CD14-positive monocyte (primary cell): ENCODE measurements around the gene NEURL1B. TPM values are rescaled to one million over a fixed set of nuclear protein-coding genes. Genes with fewer than 3 reads are reported as not detected.

Source experiments
- DNase-seq, 3 donors: peaks; one replicate each; pipeline ENCODE4 v3.0.0-alpha.2; 2011 to 2022
- H2AFZ ChIP-seq: 2 replicates; pipeline ENCODE4 v1.6.0; 2012; ENCODE audit warnings: mild to moderate bottlenecking, low read depth, low read length, inconsistent platforms; ENCODE audit not compliant: insufficient read depth, poor library complexity, severe bottlenecking
- H3K27ac ChIP-seq, 2 donors: 1 replicate in 1 of 2; 2 replicates in 1 of 2; pipeline ENCODE4 v1.5.1; 2012 to 2013; ENCODE audit warnings: low read length in 2 of 2, control low read depth in 1 of 2, inconsistent platforms in 1 of 2, low read depth in 1 of 2, mild to moderate bottlenecking in 1 of 2
- H3K27me3 ChIP-seq, 2 donors: one replicate each; pipeline versions ENCODE4 v1.6.0 to v1.6.1; 2011 to 2013; ENCODE audit warnings: low read length in 2 of 2; ENCODE audit not compliant: control insufficient read depth in 2 of 2, insufficient read depth in 2 of 2
- H3K36me3 ChIP-seq, 2 donors: replicated peaks in 1 of 2; 1 replicate in 1 of 2; 2 replicates in 1 of 2; pipeline versions ENCODE4 v1.5.1 to v1.6.1; 2012 to 2013; ENCODE audit warnings: low read length in 2 of 2, control low read depth in 1 of 2, inconsistent platforms in 1 of 2, mild to moderate bottlenecking in 1 of 2; ENCODE audit not compliant: insufficient read depth in 2 of 2, control insufficient read depth in 1 of 2
- H3K4me1 ChIP-seq, 2 donors: 1 replicate in 1 of 2; 2 replicates in 1 of 2; pipeline versions ENCODE4 v1.5.1 to v1.6.1; 2012 to 2013; ENCODE audit warnings: low read length in 2 of 2, control low read depth in 1 of 2, inconsistent platforms in 1 of 2, mild to moderate bottlenecking in 1 of 2, moderate library complexity in 1 of 2; ENCODE audit not compliant: insufficient read depth in 2 of 2, control insufficient read depth in 1 of 2
- H3K4me2 ChIP-seq: replicated peaks from 2 replicates; pipeline ENCODE3; 2012; ENCODE audit warnings: low read length, moderate library complexity, mild to moderate bottlenecking; ENCODE audit not compliant: poor library complexity, severe bottlenecking; ENCODE audit errors: extremely low read depth
- H3K4me3 ChIP-seq, 3 experiments: fragments of 200-600 bp in 1 of 3; sonication (generic) in 1 of 3; replicated peaks in 1 of 3; 1 replicate in 2 of 3; 2 replicates in 1 of 3; pipeline ENCODE4 v1.5.1; 2011 to 2013; ENCODE audit warnings: low read length in 3 of 3, mild to moderate bottlenecking in 3 of 3, control low read depth in 2 of 3, low read depth in 2 of 3, inconsistent platforms in 1 of 3, moderate library complexity in 1 of 3
- H3K79me2 ChIP-seq: 2 replicates; pipeline ENCODE4 v1.6.0; 2012; ENCODE audit warnings: mild to moderate bottlenecking, control low read depth, inconsistent platforms, low read length, moderate library complexity; ENCODE audit not compliant: insufficient read depth
- H3K9ac ChIP-seq: 2 replicates; pipeline ENCODE4 v1.6.0; 2017; ENCODE audit warnings: low read length, mild to moderate bottlenecking; ENCODE audit not compliant: insufficient read depth, poor library complexity, severe bottlenecking
- H3K9me3 ChIP-seq, 2 donors: replicated peaks in 1 of 2; 1 replicate in 1 of 2; 2 replicates in 1 of 2; pipeline versions ENCODE4 v1.5.1 to v1.6.1; 2012 to 2013; ENCODE audit warnings: low read length in 2 of 2, control low read depth in 1 of 2; ENCODE audit not compliant: control insufficient read depth in 1 of 2, insufficient read depth in 1 of 2
- H4K20me1 ChIP-seq: 2 replicates; pipeline ENCODE4 v1.6.0; 2012; ENCODE audit warnings: mild to moderate bottlenecking, low read length, control low read depth, moderate library complexity; ENCODE audit not compliant: insufficient read depth
- H3K27ac Mint-ChIP-seq, 7 donors: one replicate each; pipeline ENCODE4 v1.8.0; 2020; ENCODE audit warnings: mild to moderate bottlenecking in 7 of 7, mixed read lengths in 7 of 7, moderate library complexity in 6 of 7, inconsistent platforms in 2 of 7
- H3K27me3 Mint-ChIP-seq, 3 donors: one replicate each; pipeline ENCODE4 v1.8.0; 2021 to 2022; ENCODE audit warnings: low read depth in 3 of 3, mild to moderate bottlenecking in 3 of 3, mixed read lengths in 3 of 3, moderate library complexity in 3 of 3, inconsistent platforms in 1 of 3
- H3K36me3 Mint-ChIP-seq, 2 donors: one replicate each; pipeline ENCODE4 v1.8.0; 2020; ENCODE audit warnings: mixed read lengths in 2 of 2, inconsistent platforms in 1 of 2, mild to moderate bottlenecking in 1 of 2
- H3K4me1 Mint-ChIP-seq: one replicate; pipeline ENCODE4 v1.8.0; 2020; ENCODE audit warnings: mild to moderate bottlenecking, mixed read lengths
- H3K4me3 Mint-ChIP-seq, 2 donors: one replicate each; pipeline ENCODE4 v1.8.0; 2020; ENCODE audit warnings: mild to moderate bottlenecking in 2 of 2, mixed read lengths in 2 of 2, moderate library complexity in 1 of 2
- H3K9me3 Mint-ChIP-seq, 7 donors: one replicate each; pipeline ENCODE4 v1.8.0; 2020 to 2022; ENCODE audit warnings: mixed read lengths in 7 of 7, mild to moderate bottlenecking in 6 of 7, moderate library complexity in 6 of 7, inconsistent platforms in 2 of 7
- CTCF ChIP-seq: fragments of 200-600 bp; IDR thresholded peaks from one replicate; pipeline ENCODE4 v1.8.0; 2022; ENCODE audit warnings: antibody characterized with exemption, mild to moderate bottlenecking
- WGBS: methylation state at CpG from one replicate; pipeline ENCODE4 v1.1.5; 2013; ENCODE audit warnings: missing lambda C conversion rate; ENCODE audit not compliant: insufficient coverage; 5-methylcytosine and 5-hydroxymethylcytosine counted together
- intact Hi-C, 2 donors: fragments of 100-400 bp; cut with micrococcal nuclease; formaldehyde crosslinking; loops; one replicate each; pipeline versions ENCODE4 v1.15.0 to v1.15.1; 2023
- polyA plus RNA-seq, 3 donors: library from polyadenylated mRNA; depleted of rRNA in 1 of 3; unstranded in 2 of 3; stranded (reverse) in 1 of 3; fragments of 300-500 nt in 2 of 3; fragments of >200 nt in 1 of 3; fragmentation: Illumina TruSeq in 2 of 3; gene quantifications; 1 replicate in 2 of 3; 2 replicates in 1 of 3; pipeline ENCODE4 v1.2.3, GENCODE V29; 2012 to 2021

The NEURL1B gene
- polyA plus RNA-seq, 3 donors, result 0.01 TPM; not detected in 2

GRCh38 chr5:172660974-172661373 is 19.9 kb downstream of the NEURL1B start:
- H4K20me1 ChIP-seq, result no peaks in the 10 kb centered on the region
- no peak for DNase-seq
- no peak overlapping the region for H3K4me3 ChIP-seq
- H3K9me3 ChIP-seq, result peaks cover 0 to 9% of the 10 kb centered on the region in 2 donors
- no peak overlapping the region for H3K4me3 Mint-ChIP-seq
- H3K36me3 ChIP-seq, result no peaks in the 10 kb centered on the region
- H3K9me3 Mint-ChIP-seq, result peaks cover 2 to 10% (median 5%) of the 10 kb centered on the region in 7 donors
- H3K27ac Mint-ChIP-seq, result no peak overlapping the region
- peaks cover 1 to 7% of the 10 kb centered on the region in 2 donors for H3K36me3 Mint-ChIP-seq
- peaks cover 21% of the 10 kb centered on the region for H3K4me1 Mint-ChIP-seq
- no peak for TF ChIP-seq CTCF
- intact Hi-C loops, result no loop called here
- H3K4me1 ChIP-seq, result peaks cover 7 to 14% of the 10 kb centered on the region in 2 donors
- H3K27ac ChIP-seq, result no peak overlapping the region
- H3K27me3 ChIP-seq, result no peaks in the 10 kb centered on the region
- H2AFZ ChIP-seq, result no peak overlapping the region
- 100% methylated on average over 1 of the region's 3 CpGs for WGBS
- no peak overlapping the region for H3K4me2 ChIP-seq
- H3K27me3 Mint-ChIP-seq, result peaks cover 0 to 3% (median 0%) of the 10 kb centered on the region in 3 donors
- H3K79me2 ChIP-seq, result no peaks in the 10 kb centered on the region
- no peak overlapping the region for H3K9ac ChIP-seq

- Mint-ChIP-seq H3K4me3 (no peak overlapping the region), H3K27ac (no peak overlapping the region), H3K36me3 (peaks cover 0 to 4% of the 10 kb centered on the region in 2 donors), H3K4me1 (peaks cover 21% of the 10 kb centered on the region), H3K9me3 (peaks cover 0 to 8% (median 1%) of the 10 kb centered on the region in 7 donors), H3K27me3 (peaks cover 0 to 3% (median 0%) of the 10 kb centered on the region in 3 donors)
- Histone ChIP-seq H3K27me3 (no peaks in the 10 kb centered on the region), H3K27ac (no peak overlapping the region), H4K20me1 (no peaks in the 10 kb centered on the region), H3K4me1 (peaks cover 7 to 14% of the 10 kb centered on the region in 2 donors), H3K9me3 (peaks cover 0 to 6% of the 10 kb centered on the region in 2 donors), H3K36me3 (no peaks in the 10 kb centered on the region), H3K79me2 (no peaks in the 10 kb centered on the region), H3K9ac (no peak overlapping the region), H3K4me3 (no peak overlapping the region), H3K4me2 (no peak overlapping the region), H2AFZ (no peak overlapping the region)
- TF ChIP-seq CTCF, result no peak
- no peak for DNase-seq
- WGBS, result 94% methylated on average over 9 of the region's 9 CpGs
- intact Hi-C loops, result no loop called here
Measured at GRCh38 chr5:172661526-172661925, 20.5 kb downstream of the NEURL1B start.
